Gastroesophageal sphincter (tissue), 3 donors: ENCODE measurements around the gene RAPSN.

ENCODE experiments used
- CTCF ChIP-seq, 4 experiments: fragments of 200-600 bp in 2 of 4; fragments of 450-650 bp in 2 of 4; sonication (generic) in 1 of 4; IDR thresholded peaks; one replicate each; pipeline ENCODE4 v1.5.1; 2017 to 2019; ENCODE audit warnings: antibody characterized with exemption in 4 of 4, mild to moderate bottlenecking in 2 of 4, moderate library complexity in 2 of 4
- POLR2A ChIP-seq, 2 donors: fragments of 450-650 bp; IDR thresholded peaks; one replicate each; pipeline ENCODE4 v1.6.1; 2017; ENCODE audit warnings: antibody characterized with exemption in 2 of 2, mild to moderate bottlenecking in 2 of 2, moderate library complexity in 1 of 2
- POLR2AphosphoS5 ChIP-seq: sonication (generic); formaldehyde crosslinking; IDR thresholded peaks from one replicate; pipeline ENCODE4 v1.6.1; 2017; ENCODE audit warnings: antibody characterized with exemption

- TF ChIP-seq CTCF (IDR thresholded peaks at IDR 0.05), result no peak
- no peak for TF ChIP-seq POLR2A (IDR thresholded peaks at IDR 0.05)
- no peak for TF ChIP-seq POLR2AphosphoS5
These were observed 49.2 kb upstream of the RAPSN start for GRCh38 chr11:47498149-47498548.
